IMR-90 (cell line): Measurements from ENCODE around the gene NPC1. TPM values are rescaled to one million over a fixed set of nuclear protein-coding genes. Genes with fewer than 3 reads are reported as not detected.
A peak's percentile ranks its signal among the peaks of the same experiment; 100 is the strongest.

Source experiments
- ATAC-seq: fragments of 200-7000 bp; cut with Tn5 transposase; 2 replicates; pipeline ENCODE4 v1.9.1; 2020; ENCODE audit warnings: low read depth, mild to moderate bottlenecking, moderate library complexity
- BruUV-seq: library from RNA; stranded (reverse); fragments of 400-500 nt; replicated peaks from 2 replicates; lab custom pipeline; 2021; lab: Mats Ljungman, UMichigan
- CTCF ChIA-PET: fragments of 300-600 bp; formaldehyde crosslinking; extraction: SDS; loops from one replicate; lab custom pipeline; 2021; ENCODE audit warnings: antibody characterized with exemption; lab: Yijun Ruan, JAX
- POLR2A ChIA-PET: fragments of 300-600 bp; sonication (Branson Sonifier 250); formaldehyde crosslinking; loops from one replicate; lab custom pipeline; 2022; ENCODE audit warnings: antibody characterized with exemption; ENCODE audit not compliant: unreplicated experiment; lab: Charles Lee
- DNase-seq: peaks from one replicate; pipeline ENCODE4 v3.0.0; 2013
- H2AFZ ChIP-seq: replicated peaks from 2 replicates; pipeline ENCODE3; 2013; ENCODE audit warnings: low read length, mild to moderate bottlenecking; ENCODE audit not compliant: poor library complexity
- H2AK5ac ChIP-seq: 2 replicates; pipeline ENCODE4 v1.6.1; 2013; ENCODE audit warnings: low read depth, low read length, inconsistent platforms
- H2AK9ac ChIP-seq: replicated peaks from 2 replicates; pipeline ENCODE3; 2013; ENCODE audit warnings: mild to moderate bottlenecking, low read depth, low read length, moderate library complexity; ENCODE audit not compliant: poor library complexity
- H2BK120ac ChIP-seq: 2 replicates; pipeline ENCODE4 v1.6.1; 2013; ENCODE audit warnings: low read depth, low read length, inconsistent platforms
- H2BK15ac ChIP-seq: 3 replicates; pipeline ENCODE4 v1.6.1; 2013; ENCODE audit warnings: low read depth, low read length, inconsistent platforms
- H2BK20ac ChIP-seq: 2 replicates; pipeline ENCODE4 v1.6.1; 2013; ENCODE audit warnings: low read depth, mild to moderate bottlenecking, inconsistent platforms, low read length, moderate library complexity
- H2BK5ac ChIP-seq: 2 replicates; pipeline ENCODE4 v1.6.1; 2013; ENCODE audit warnings: mild to moderate bottlenecking, low read depth, low read length, inconsistent platforms; ENCODE audit not compliant: poor library complexity, severe bottlenecking
- H3K14ac ChIP-seq: replicated peaks from 2 replicates; pipeline ENCODE4 v1.6.1; 2013; ENCODE audit warnings: low read depth, low read length, inconsistent platforms
- H3K18ac ChIP-seq: 2 replicates; pipeline ENCODE4 v1.6.1; 2013; ENCODE audit warnings: low read depth, low read length, control low read depth
- H3K23ac ChIP-seq: 2 replicates; pipeline ENCODE4 v1.6.1; 2013; ENCODE audit warnings: low read depth, low read length, inconsistent platforms
- H3K27ac ChIP-seq: 2 replicates; pipeline ENCODE4 v1.5.1; 2013; ENCODE audit warnings: mild to moderate bottlenecking, control low read depth, low read length; ENCODE audit not compliant: insufficient read depth
- H3K27me3 ChIP-seq: 2 replicates; pipeline ENCODE4 v1.6.1; 2013; ENCODE audit warnings: low read length; ENCODE audit not compliant: control insufficient read depth, insufficient read depth
- H3K36me3 ChIP-seq: 2 replicates; pipeline ENCODE4 v1.6.1; 2013; ENCODE audit warnings: low read length, mixed read lengths; ENCODE audit not compliant: control insufficient read depth, insufficient read depth
- H3K4ac ChIP-seq: 2 replicates; pipeline ENCODE4 v1.6.1; 2013; ENCODE audit warnings: low read depth, low read length, inconsistent platforms
- H3K4me1 ChIP-seq: 2 replicates; pipeline ENCODE4 v1.6.1; 2013; ENCODE audit warnings: low read length, mixed read lengths; ENCODE audit not compliant: control insufficient read depth, insufficient read depth
- H3K4me2 ChIP-seq: 2 replicates; pipeline ENCODE4 v1.6.1; 2013; ENCODE audit warnings: low read depth, mild to moderate bottlenecking, control low read depth, low read length, moderate library complexity
- H3K4me3 ChIP-seq: 2 replicates; pipeline ENCODE4 v1.5.1; 2013; ENCODE audit warnings: low read depth, mild to moderate bottlenecking, control low read depth, low read length, moderate library complexity; ENCODE audit not compliant: insufficient read depth
- H3K56ac ChIP-seq: 2 replicates; pipeline ENCODE4 v1.6.1; 2013; ENCODE audit warnings: low read length, inconsistent platforms; ENCODE audit not compliant: insufficient read depth; ENCODE audit errors: extremely low read depth
- H3K79me1 ChIP-seq, 2 experiments: 2 replicates each; pipeline ENCODE4 v1.6.1; 2013; ENCODE audit warnings: low read length in 2 of 2, inconsistent platforms in 1 of 2, low read depth in 1 of 2
- H3K9ac ChIP-seq: 2 replicates; pipeline ENCODE4 v1.6.1; 2013; ENCODE audit warnings: low read depth, low read length, control low read depth
- H3K9me1 ChIP-seq: 2 replicates; pipeline ENCODE4 v1.6.1; 2013; ENCODE audit warnings: low read length, inconsistent platforms; ENCODE audit not compliant: insufficient read depth
- H3K9me3 ChIP-seq: 2 replicates; pipeline ENCODE4 v1.6.1; 2013; ENCODE audit warnings: low read length; ENCODE audit not compliant: control insufficient read depth, insufficient read depth
- H4K20me1 ChIP-seq: 2 replicates; pipeline ENCODE4 v1.6.1; 2013; ENCODE audit warnings: low read length, inconsistent platforms; ENCODE audit not compliant: insufficient read depth
- H4K5ac ChIP-seq: 2 replicates; pipeline ENCODE4 v1.6.1; 2013; ENCODE audit warnings: mild to moderate bottlenecking, low read depth, low read length, control low read depth
- H4K8ac ChIP-seq, 2 experiments: 2 replicates each; pipeline ENCODE4 v1.6.1; 2013; ENCODE audit warnings: low read depth in 2 of 2, low read length in 2 of 2, control low read depth in 1 of 2, inconsistent platforms in 1 of 2
- H4K91ac ChIP-seq: 2 replicates; pipeline ENCODE4 v1.6.1; 2013; ENCODE audit warnings: low read depth, low read length, inconsistent platforms; ENCODE audit not compliant: insufficient read depth
- BHLHE40 ChIP-seq: fragments of 150-350 bp; IDR thresholded peaks from 2 replicates; pipeline ENCODE4 v1.6.1; 2016; ENCODE audit warnings: mild to moderate bottlenecking, low read depth, low read length
- CEBPB ChIP-seq: IDR thresholded peaks from 2 replicates; pipeline ENCODE4 v1.6.1; 2012; ENCODE audit warnings: low read depth, low read length, improper control_type of control experiment
- CHD1 ChIP-seq: IDR thresholded peaks from 2 replicates; pipeline ENCODE4 v1.6.1; 2012; ENCODE audit warnings: low read depth, low read length, improper control_type of control experiment
- FOS ChIP-seq: fragments of 150-350 bp; IDR thresholded peaks from 2 replicates; pipeline ENCODE4 v1.6.1; 2016; ENCODE audit warnings: low read depth, low read length
- MAFK ChIP-seq: IDR thresholded peaks from 2 replicates; pipeline ENCODE4 v1.6.1; 2012; ENCODE audit warnings: low read depth, low read length, improper control_type of control experiment
- MAZ ChIP-seq: IDR thresholded peaks from 2 replicates; pipeline ENCODE4 v1.6.1; 2012; ENCODE audit warnings: low read depth, mild to moderate bottlenecking, low read length, improper control_type of control experiment, moderate library complexity, borderline replicate concordance
- MXI1 ChIP-seq: IDR thresholded peaks from 2 replicates; pipeline ENCODE4 v1.6.1; 2012; ENCODE audit warnings: low read depth, mild to moderate bottlenecking, low read length, moderate library complexity, borderline replicate concordance
- NFE2L2 ChIP-seq: fragments of 150-350 bp; IDR thresholded peaks from 2 replicates; pipeline ENCODE4 v1.6.1; 2016; ENCODE audit warnings: low read depth, mild to moderate bottlenecking, low read length
- POLR2A ChIP-seq: IDR thresholded peaks from 2 replicates; pipeline ENCODE4 v1.6.1; 2012; ENCODE audit warnings: mild to moderate bottlenecking, low read depth, low read length
- RAD21 ChIP-seq: IDR thresholded peaks from 2 replicates; pipeline ENCODE4 v1.6.1; 2012; ENCODE audit warnings: low read length, improper control_type of control experiment
- RCOR1 ChIP-seq: IDR thresholded peaks from 2 replicates; pipeline ENCODE4 v1.6.1; 2012; ENCODE audit warnings: mild to moderate bottlenecking, low read length, improper control_type of control experiment; ENCODE audit not compliant: insufficient replicate concordance
- RFX5 ChIP-seq: IDR thresholded peaks from 2 replicates; pipeline ENCODE4 v1.8.0; 2012; ENCODE audit warnings: low read depth, mild to moderate bottlenecking, low read length, moderate library complexity
- SMC3 ChIP-seq: fragments of 150-350 bp; IDR thresholded peaks from 2 replicates; pipeline ENCODE4 v1.6.1; 2016; ENCODE audit warnings: low read depth, mild to moderate bottlenecking, antibody characterized with exemption, low read length, moderate library complexity
- WGBS, 2 experiments: methylation state at CpG; one replicate each; pipeline versions ENCODE4 v1.1.5 to v1.1.7; 2013; ENCODE audit warnings: missing lambda C conversion rate in 2 of 2; ENCODE audit not compliant: insufficient read length in 1 of 2; ENCODE audit errors: extremely low coverage in 2 of 2; 5-methylcytosine and 5-hydroxymethylcytosine counted together
- dilution Hi-C: fragments of 300-500 bp; cut with HindIII; formaldehyde crosslinking; loops from one replicate; pipeline ENCODE4 v1.14.3; 2018; ENCODE audit warnings: low sequenced_read_pairs; ENCODE audit not compliant: unreplicated experiment
- in situ Hi-C: fragments of 300-500 bp; cut with MboI; formaldehyde crosslinking; loops from 3 replicates; pipeline ENCODE4 v1.14.3; 2019; ENCODE audit warnings: low sequenced_read_pairs, inconsistent platforms, mixed read lengths
- intact Hi-C: fragments of 100-400 bp; cut with micrococcal nuclease; formaldehyde crosslinking; loops from 2 replicates; pipeline ENCODE4 v1.10.0; 2022
- polyA plus RNA-seq, 3 experiments: library from polyadenylated mRNA; depleted of rRNA; stranded (reverse); fragments of >200 nt; gene quantifications; 2 replicates each; pipeline ENCODE4 v1.2.3, GENCODE V29; 2012; ENCODE audit warnings: low replicate concordance in 1 of 3
- total RNA-seq: library from RNA; depleted of rRNA; stranded (reverse); fragments of >200 nt; gene quantifications from 2 replicates; pipeline ENCODE4 v1.2.3, GENCODE V29; 2012
- TF ChIP-seq, protein P1 (sequence below): conservative IDR thresholded peaks from 2 replicates; pipeline ENCODE4 v1.5.1; 2012; ENCODE audit warnings: mild to moderate bottlenecking, low read depth, low read length, improper control_type of control experiment
- TF ChIP-seq, protein P2 (sequence below): fragments of 150-350 bp; IDR thresholded peaks from 2 replicates; pipeline ENCODE4 v1.6.1; 2017; ENCODE audit warnings: mild to moderate bottlenecking, antibody characterized with exemption, low read length, low read depth
- TF ChIP-seq, protein P3 (sequence below): fragments of 150-350 bp; IDR thresholded peaks from 2 replicates; pipeline ENCODE4 v1.6.1; 2016; ENCODE audit warnings: low read depth, mild to moderate bottlenecking, low read length, moderate library complexity, borderline replicate concordance

Gene NPC1
- total and polyA plus RNA-seq, 2 of the 4 experiments (the other 2 are of a cell fraction), result 7.5 to 7.9 TPM

GRCh38 chr18:23629444-23629946 lies 43.2 kb upstream of the NPC1 start:
- H2AK9ac ChIP-seq, result no peak overlapping the region
- 0 out of 2 replicates have a peak overlapping the region, but pooled peaks have one; percentile 6 for H2BK120ac ChIP-seq
- no peak overlapping the region for H4K91ac ChIP-seq
- no peak overlapping the region for H3K56ac ChIP-seq
- WGBS, 2 experiments, result 100% methylated on average over 1 of the region's 4 CpGs; no CpG with 5 or more reads in 1 of the 2 experiments
- H3K23ac ChIP-seq, result no peak overlapping the region
- intact Hi-C loops (loop anchor here (10.0 kb wide), 1 partner anchor 385 kb away; the partner anchor contains the start of gene TTC39C), in situ Hi-C loops (loop anchor here (5.0 to 10.0 kb wide), 2 partner anchors 73 to 485 kb away; no protein-coding TSS in a partner anchor), dilution Hi-C loops (no loop called here)
- no peak for TF ChIP-seq RAD21
- TF ChIP-seq MAFK, result no peak
- TF ChIP-seq, protein P1, sequence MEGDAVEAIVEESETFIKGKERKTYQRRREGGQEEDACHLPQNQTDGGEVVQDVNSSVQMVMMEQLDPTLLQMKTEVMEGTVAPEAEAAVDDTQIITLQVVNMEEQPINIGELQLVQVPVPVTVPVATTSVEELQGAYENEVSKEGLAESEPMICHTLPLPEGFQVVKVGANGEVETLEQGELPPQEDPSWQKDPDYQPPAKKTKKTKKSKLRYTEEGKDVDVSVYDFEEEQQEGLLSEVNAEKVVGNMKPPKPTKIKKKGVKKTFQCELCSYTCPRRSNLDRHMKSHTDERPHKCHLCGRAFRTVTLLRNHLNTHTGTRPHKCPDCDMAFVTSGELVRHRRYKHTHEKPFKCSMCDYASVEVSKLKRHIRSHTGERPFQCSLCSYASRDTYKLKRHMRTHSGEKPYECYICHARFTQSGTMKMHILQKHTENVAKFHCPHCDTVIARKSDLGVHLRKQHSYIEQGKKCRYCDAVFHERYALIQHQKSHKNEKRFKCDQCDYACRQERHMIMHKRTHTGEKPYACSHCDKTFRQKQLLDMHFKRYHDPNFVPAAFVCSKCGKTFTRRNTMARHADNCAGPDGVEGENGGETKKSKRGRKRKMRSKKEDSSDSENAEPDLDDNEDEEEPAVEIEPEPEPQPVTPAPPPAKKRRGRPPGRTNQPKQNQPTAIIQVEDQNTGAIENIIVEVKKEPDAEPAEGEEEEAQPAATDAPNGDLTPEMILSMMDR, result no peak
- TF ChIP-seq NFE2L2, result no peak
- TF ChIP-seq POLR2A, result no peak
- no peak for TF ChIP-seq MAZ
- TF ChIP-seq RCOR1, result no peak
- TF ChIP-seq, protein P2, sequence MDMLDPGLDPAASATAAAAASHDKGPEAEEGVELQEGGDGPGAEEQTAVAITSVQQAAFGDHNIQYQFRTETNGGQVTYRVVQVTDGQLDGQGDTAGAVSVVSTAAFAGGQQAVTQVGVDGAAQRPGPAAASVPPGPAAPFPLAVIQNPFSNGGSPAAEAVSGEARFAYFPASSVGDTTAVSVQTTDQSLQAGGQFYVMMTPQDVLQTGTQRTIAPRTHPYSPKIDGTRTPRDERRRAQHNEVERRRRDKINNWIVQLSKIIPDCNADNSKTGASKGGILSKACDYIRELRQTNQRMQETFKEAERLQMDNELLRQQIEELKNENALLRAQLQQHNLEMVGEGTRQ, result no peak
- no peak for TF ChIP-seq SMC3
- no peak for TF ChIP-seq BHLHE40
- no peak for TF ChIP-seq CHD1
- no peak for TF ChIP-seq FOS
- no peak for TF ChIP-seq RFX5
- TF ChIP-seq MXI1, result no peak
- no peak for TF ChIP-seq CEBPB
- TF ChIP-seq, protein P3, sequence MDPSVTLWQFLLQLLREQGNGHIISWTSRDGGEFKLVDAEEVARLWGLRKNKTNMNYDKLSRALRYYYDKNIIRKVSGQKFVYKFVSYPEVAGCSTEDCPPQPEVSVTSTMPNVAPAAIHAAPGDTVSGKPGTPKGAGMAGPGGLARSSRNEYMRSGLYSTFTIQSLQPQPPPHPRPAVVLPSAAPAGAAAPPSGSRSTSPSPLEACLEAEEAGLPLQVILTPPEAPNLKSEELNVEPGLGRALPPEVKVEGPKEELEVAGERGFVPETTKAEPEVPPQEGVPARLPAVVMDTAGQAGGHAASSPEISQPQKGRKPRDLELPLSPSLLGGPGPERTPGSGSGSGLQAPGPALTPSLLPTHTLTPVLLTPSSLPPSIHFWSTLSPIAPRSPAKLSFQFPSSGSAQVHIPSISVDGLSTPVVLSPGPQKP, result no peak
- no peak overlapping the region for H2AFZ ChIP-seq
- H4K5ac ChIP-seq, result no peak overlapping the region
- no peaks in the 10 kb centered on the region for H3K9me3 ChIP-seq
- no peaks in the 10 kb centered on the region for H3K36me3 ChIP-seq
- peaks cover 10% of the 10 kb centered on the region for H3K9me1 ChIP-seq
- no peak overlapping the region for H3K4me3 ChIP-seq
- no peak overlapping the region for H3K27ac ChIP-seq
- H3K27me3 ChIP-seq, result peaks cover 2% of the 10 kb centered on the region; the same call in 1 of the 2 replicates
- no peak overlapping the region for H3K14ac ChIP-seq
- no peak overlapping the region for H3K9ac ChIP-seq
- ATAC-seq (no peak), DNase-seq (no peak)
- H2BK20ac ChIP-seq, result peak overlapping the region; percentile 19; the same call in 1 of the 2 replicates
- 0 out of 3 replicates have a peak overlapping the region, but pooled peaks have one; percentile 68 for H2BK15ac ChIP-seq
- H2AK5ac ChIP-seq, result peak overlapping the region; percentile 74
- no peaks in the 10 kb centered on the region for H3K79me1 ChIP-seq
- no peak overlapping the region for H4K8ac ChIP-seq
- H3K4me1 ChIP-seq, result peaks cover 8% of the 10 kb centered on the region
- H3K4me2 ChIP-seq, result no peak overlapping the region
- POLR2A ChIA-PET, result no interaction called here
- H2BK5ac ChIP-seq, result no peak overlapping the region
- no peaks in the 10 kb centered on the region for H4K20me1 ChIP-seq
- CTCF ChIA-PET, result interaction anchor here (1.2 kb wide), 1 partner anchor 11 kb away, joined by 4 read pairs; no protein-coding TSS in a partner anchor
- H3K18ac ChIP-seq, result no peak overlapping the region
- H3K4ac ChIP-seq, result peak overlapping the region; percentile 32; the same call in 1 of the 2 replicates
- BruUV-seq, result no TSS peak
